Loucy (cell line): ENCODE measurements around the gene ZNF41.

Experiments used
- CTCF ChIP-seq: fragments of 200-600 bp; sonication (generic); conservative IDR thresholded peaks from 2 replicates; pipeline ENCODE4 v1.5.1; 2014; ENCODE audit warnings: mild to moderate bottlenecking, antibody characterized with exemption, low read length
- EZH2phosphoT487 ChIP-seq: fragments of 200-600 bp; IDR thresholded peaks from 2 replicates; pipeline ENCODE4 v1.6.1; 2018; ENCODE audit warnings: antibody characterized with exemption, mild to moderate bottlenecking, moderate library complexity, borderline replicate concordance

- TF ChIP-seq CTCF, result no peak
- no peak for TF ChIP-seq EZH2phosphoT487
Measured at GRCh38 chrX:47482512-47483305, at the start of gene ZNF41.
